Keratinocyte (primary cell): ENCODE results near the gene ADAMTS2. TPM values are rescaled to one million over a fixed set of nuclear protein-coding genes. Genes with fewer than 3 reads are reported as not detected.

Experiments used
- DNase-seq: peaks from one replicate; pipeline ENCODE4 v3.0.0-alpha.2; 2011; ENCODE audit warnings: low read depth, missing footprints, low spot score
- FAIRE-seq: peaks from 2 replicates; lab custom pipeline; 2011; peaks lifted over from hg19 to GRCh38; lab: Jason Lieb, UNC
- H2AFZ ChIP-seq: 2 replicates; pipeline ENCODE4 v1.6.0; 2012; ENCODE audit warnings: low read length, control low read depth, inconsistent platforms; ENCODE audit not compliant: control insufficient read depth
- H3K27ac ChIP-seq: 2 replicates; pipeline ENCODE4 v1.5.1; 2011; ENCODE audit warnings: low read length; ENCODE audit not compliant: control insufficient read depth, insufficient read depth
- H3K27me3 ChIP-seq: 3 replicates; pipeline ENCODE4 v1.6.0; 2011; ENCODE audit warnings: low read length; ENCODE audit not compliant: control insufficient read depth, insufficient read depth; ENCODE audit errors: extremely low read depth
- H3K36me3 ChIP-seq, 2 experiments: 2 replicates in 1 of 2; 3 replicates in 1 of 2; pipeline ENCODE4 v1.5.1; 2011; ENCODE audit warnings: low read length in 2 of 2, mild to moderate bottlenecking in 1 of 2; ENCODE audit not compliant: control insufficient read depth in 2 of 2, insufficient read depth in 2 of 2; ENCODE audit errors: extremely low read depth in 1 of 2
- H3K4me1 ChIP-seq: 3 replicates; pipeline ENCODE4 v1.5.1; 2011; ENCODE audit warnings: low read length; ENCODE audit not compliant: control insufficient read depth, insufficient read depth; ENCODE audit errors: extremely low read depth
- H3K4me2 ChIP-seq: 3 replicates; pipeline ENCODE4 v1.6.0; 2011; ENCODE audit warnings: low read depth, low read length; ENCODE audit not compliant: control insufficient read depth, insufficient read depth; ENCODE audit errors: extremely low read depth
- H3K4me3 ChIP-seq, 3 experiments: fragments of 200-600 bp in 1 of 3; sonication (generic) in 1 of 3; 2 replicates in 2 of 3; 3 replicates in 1 of 3; pipeline ENCODE4 v1.5.1; 2011 to 2016; ENCODE audit warnings: low read length in 3 of 3, mild to moderate bottlenecking in 3 of 3, control low read depth in 2 of 3, inconsistent platforms in 1 of 3, low read depth in 1 of 3, mixed read lengths in 1 of 3, mixed run types in 1 of 3, moderate library complexity in 1 of 3; ENCODE audit not compliant: control insufficient read depth in 2 of 3, insufficient read depth in 2 of 3; ENCODE audit errors: extremely low read depth in 1 of 3
- H3K79me2 ChIP-seq: 2 replicates; pipeline ENCODE4 v1.6.0; 2012; ENCODE audit warnings: low read length; ENCODE audit not compliant: control insufficient read depth, insufficient read depth
- H3K9ac ChIP-seq: 3 replicates; pipeline ENCODE4 v1.6.0; 2011; ENCODE audit warnings: low read length; ENCODE audit not compliant: control insufficient read depth, insufficient read depth; ENCODE audit errors: extremely low read depth
- H3K9me1 ChIP-seq: 3 replicates; pipeline ENCODE4 v1.6.0; 2011; ENCODE audit warnings: low read length; ENCODE audit not compliant: control insufficient read depth, insufficient read depth; ENCODE audit errors: extremely low read depth
- H3K9me3 ChIP-seq: 2 replicates; pipeline ENCODE4 v1.5.1; 2012; ENCODE audit warnings: low read depth, low read length; ENCODE audit not compliant: control insufficient read depth
- H4K20me1 ChIP-seq: 3 replicates; pipeline ENCODE4 v1.6.0; 2011; ENCODE audit warnings: low read length; ENCODE audit not compliant: control insufficient read depth, insufficient read depth; ENCODE audit errors: extremely low read depth
- EZH2 ChIP-seq: IDR thresholded peaks from one replicate; pipeline ENCODE4 v1.6.1; 2012; ENCODE audit warnings: inconsistent platforms, mild to moderate bottlenecking, low read length, moderate library complexity
- dilution Hi-C: fragments of 300-500 bp; cut with MboI; formaldehyde crosslinking; loops from one replicate; pipeline ENCODE4 v1.7.0; 2020; ENCODE audit warnings: low sequenced_read_pairs; ENCODE audit not compliant: extremely low pct_ligation_motif_present
- polyA plus RNA-seq, 5 experiments: library from polyadenylated mRNA; depleted of rRNA in 3 of 5; stranded (reverse) in 3 of 5; stranded (forward) in 1 of 5; unstranded in 1 of 5; fragments of >200 nt; gene quantifications; 1 replicate in 1 of 5; 2 replicates in 3 of 5; 3 replicates in 1 of 5; pipeline versions ENCODE4 v1.2.1 to v1.2.3, GENCODE V29; 2011 to 2012; ENCODE audit warnings: missing spikeins in 2 of 5, low read depth in 1 of 5, low replicate concordance in 1 of 5
- TF ChIP-seq, protein P1 (sequence below), 3 experiments: IDR thresholded peaks in 1 of 3; conservative IDR thresholded peaks in 1 of 3; optimal IDR thresholded peaks in 1 of 3; 2 replicates in 2 of 3; 3 replicates in 1 of 3; pipeline versions ENCODE3 to v1.5.1; 2011; ENCODE audit warnings: low read length in 3 of 3, mild to moderate bottlenecking in 3 of 3, moderate library complexity in 2 of 3, control low read depth in 1 of 3, inconsistent platforms in 1 of 3; ENCODE audit not compliant: insufficient read depth in 2 of 3; ENCODE audit errors: extremely low read depth in 1 of 3

Gene ADAMTS2
- polyA plus RNA-seq, 1 donor (not counting 4 experiments of a cell fraction or from before 2014, with no cell fraction given): not detected

DNA sequence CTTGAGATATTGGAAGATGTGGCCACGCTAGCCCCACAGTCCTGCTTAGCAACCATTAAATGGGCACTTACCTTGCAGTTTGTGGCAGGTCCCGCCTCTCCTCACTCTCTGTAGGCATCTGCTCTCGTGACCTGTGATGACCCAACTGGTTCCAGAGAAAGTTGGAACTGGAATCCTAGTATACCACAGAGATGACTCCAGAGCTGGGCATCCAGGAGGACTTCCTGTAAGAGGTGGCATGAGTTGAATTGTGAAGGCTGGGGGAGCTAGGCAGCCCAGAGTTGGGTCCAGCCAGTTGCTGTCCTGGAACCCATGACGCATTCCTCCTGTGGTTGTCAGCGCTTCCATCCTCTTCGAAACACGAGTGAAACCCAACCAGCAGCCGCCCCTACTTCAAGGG lies 1.6 kb upstream of the ADAMTS2 start:
- H2AFZ ChIP-seq: no peak overlapping the region

DNA sequence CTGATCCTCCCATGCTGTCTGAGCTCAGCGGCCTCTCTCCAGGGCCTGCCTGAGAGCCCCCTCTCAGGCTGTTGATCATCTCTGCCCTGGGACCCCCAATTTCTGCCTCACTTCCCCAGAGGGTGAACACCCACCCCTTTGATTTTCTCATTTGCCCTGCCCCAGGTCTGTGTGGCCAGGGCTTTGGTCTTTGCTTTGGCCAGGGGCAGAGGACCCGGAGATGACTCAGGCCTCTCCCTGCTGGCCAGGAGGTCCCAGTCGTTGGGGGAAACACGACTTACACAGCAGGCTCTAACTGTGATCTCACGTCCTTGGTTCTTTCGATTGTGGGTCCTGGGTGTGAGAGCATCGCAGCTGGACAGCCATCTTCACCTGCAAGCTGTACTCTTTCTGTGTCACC lies 1.1 kb upstream of the ADAMTS2 start:
- no peak for FAIRE-seq

More for the DNA sequence above, 1.6 kb upstream of the ADAMTS2 start:
- dilution Hi-C loops: no loop called here
- Histone ChIP-seq H3K79me2 (no peaks in the 10 kb centered on the region), H3K9me3 (no peaks in the 10 kb centered on the region), H3K4me1 (no peaks in the 10 kb centered on the region), H3K4me2 (no peak overlapping the region), H3K27me3 (peaks cover 42% of the 10 kb centered on the region), H3K36me3 (no peaks in the 10 kb centered on the region), H3K27ac (no peak overlapping the region), H3K4me3 (no peak overlapping the region), H3K9ac (no peak overlapping the region), H4K20me1 (no peaks in the 10 kb centered on the region), H3K9me1 (no peaks in the 10 kb centered on the region)
- TF ChIP-seq, protein P1, sequence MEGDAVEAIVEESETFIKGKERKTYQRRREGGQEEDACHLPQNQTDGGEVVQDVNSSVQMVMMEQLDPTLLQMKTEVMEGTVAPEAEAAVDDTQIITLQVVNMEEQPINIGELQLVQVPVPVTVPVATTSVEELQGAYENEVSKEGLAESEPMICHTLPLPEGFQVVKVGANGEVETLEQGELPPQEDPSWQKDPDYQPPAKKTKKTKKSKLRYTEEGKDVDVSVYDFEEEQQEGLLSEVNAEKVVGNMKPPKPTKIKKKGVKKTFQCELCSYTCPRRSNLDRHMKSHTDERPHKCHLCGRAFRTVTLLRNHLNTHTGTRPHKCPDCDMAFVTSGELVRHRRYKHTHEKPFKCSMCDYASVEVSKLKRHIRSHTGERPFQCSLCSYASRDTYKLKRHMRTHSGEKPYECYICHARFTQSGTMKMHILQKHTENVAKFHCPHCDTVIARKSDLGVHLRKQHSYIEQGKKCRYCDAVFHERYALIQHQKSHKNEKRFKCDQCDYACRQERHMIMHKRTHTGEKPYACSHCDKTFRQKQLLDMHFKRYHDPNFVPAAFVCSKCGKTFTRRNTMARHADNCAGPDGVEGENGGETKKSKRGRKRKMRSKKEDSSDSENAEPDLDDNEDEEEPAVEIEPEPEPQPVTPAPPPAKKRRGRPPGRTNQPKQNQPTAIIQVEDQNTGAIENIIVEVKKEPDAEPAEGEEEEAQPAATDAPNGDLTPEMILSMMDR (optimal IDR thresholded peaks at IDR 0.05 in 1 of 3, IDR thresholded peaks at IDR 0.05 in 1 of 3, conservative IDR thresholded peaks at IDR 0.05 in 1 of 3; ENCODE audit: extremely low read depth in 1 of 3, insufficient read depth in 2 of 3, low read length in 3 of 3): no peak
- no peak for TF ChIP-seq EZH2
- no peak for FAIRE-seq
- DNase-seq: no peak

More for the DNA sequence above, 1.1 kb upstream of the ADAMTS2 start:
- Histone ChIP-seq H3K4me3 (no peak overlapping the region), H3K9me1 (no peaks in the 10 kb centered on the region), H3K9me3 (no peaks in the 10 kb centered on the region), H3K27me3 (peaks cover 42% of the 10 kb centered on the region), H3K36me3 (no peaks in the 10 kb centered on the region), H3K27ac (no peak overlapping the region), H3K79me2 (no peaks in the 10 kb centered on the region), H3K9ac (no peak overlapping the region), H4K20me1 (no peaks in the 10 kb centered on the region), H3K4me2 (no peak overlapping the region), H3K4me1 (no peaks in the 10 kb centered on the region), H2AFZ (no peak overlapping the region)
- TF ChIP-seq, protein P1 (optimal IDR thresholded peaks at IDR 0.05 in 1 of 3, IDR thresholded peaks at IDR 0.05 in 1 of 3, conservative IDR thresholded peaks at IDR 0.05 in 1 of 3; ENCODE audit: extremely low read depth in 1 of 3, insufficient read depth in 2 of 3, low read length in 3 of 3): no peak
- no peak for TF ChIP-seq EZH2
- dilution Hi-C loops: no loop called here
- DNase-seq: no peak
